GM08714 (cell line): ENCODE measurements around the gene OR4E2.
"Not testable (repeated sequence)": the region's sequence is repeated elsewhere in the genome, so short reads cannot be mapped to it uniquely, and the experiment has no call there.

Experiments
- H3K4me3 ChIP-seq: fragments of 200-500 bp; sonication (Bioruptor generic); 2 replicates; pipeline ENCODE4 v1.5.1; 2014; ENCODE audit warnings: mild to moderate bottlenecking, low read length, inconsistent platforms
- ZNF274 ChIP-seq: IDR thresholded peaks from 2 replicates; pipeline ENCODE4 v1.6.1; 2012; ENCODE audit warnings: mild to moderate bottlenecking, low read depth, low read length

Gene OR4E2

DNA sequence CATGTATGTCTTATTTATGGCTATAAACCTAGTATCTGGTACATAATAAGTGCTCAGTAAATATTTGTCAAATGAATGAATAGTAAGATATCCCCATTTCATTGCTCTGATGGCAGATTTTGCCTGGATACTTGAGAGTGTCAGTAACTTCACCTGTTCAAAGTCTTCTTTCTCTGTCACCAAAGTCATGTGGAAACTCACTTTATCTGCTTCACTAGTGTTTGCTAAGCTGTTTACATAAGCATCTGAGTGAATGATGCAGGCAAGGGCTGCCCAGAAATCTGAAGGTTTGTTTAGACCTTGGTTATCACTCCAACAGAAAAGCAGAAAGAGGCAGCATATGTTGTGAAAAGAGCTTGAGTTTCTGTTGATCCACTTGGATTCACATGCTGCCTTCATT lies 15.6 kb downstream of the OR4E2 start:
- no peak overlapping the region for H3K4me3 ChIP-seq
- no peak for TF ChIP-seq ZNF274

DNA sequence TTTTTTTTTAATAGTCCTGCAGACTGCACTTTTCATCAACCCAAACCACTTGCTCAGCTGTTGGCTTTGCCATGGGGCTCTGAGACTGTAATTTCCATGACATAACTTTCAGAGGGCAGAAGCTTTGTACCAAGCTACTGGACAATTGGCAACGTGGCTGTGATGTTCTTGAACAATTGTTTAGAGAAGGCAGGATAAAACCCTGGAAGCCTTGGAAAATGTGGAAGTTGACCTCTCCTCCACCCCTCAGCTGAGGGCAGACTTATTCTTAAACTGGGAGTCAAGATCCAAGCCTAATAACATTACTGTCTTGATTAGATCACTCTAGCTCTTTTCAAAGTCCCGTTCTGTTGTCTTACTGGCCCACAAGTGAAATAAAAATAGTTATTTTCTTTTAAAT lies 17.7 kb downstream of the OR4E2 start:
- TF ChIP-seq ZNF274: no peak
- no peak overlapping the region for H3K4me3 ChIP-seq

DNA sequence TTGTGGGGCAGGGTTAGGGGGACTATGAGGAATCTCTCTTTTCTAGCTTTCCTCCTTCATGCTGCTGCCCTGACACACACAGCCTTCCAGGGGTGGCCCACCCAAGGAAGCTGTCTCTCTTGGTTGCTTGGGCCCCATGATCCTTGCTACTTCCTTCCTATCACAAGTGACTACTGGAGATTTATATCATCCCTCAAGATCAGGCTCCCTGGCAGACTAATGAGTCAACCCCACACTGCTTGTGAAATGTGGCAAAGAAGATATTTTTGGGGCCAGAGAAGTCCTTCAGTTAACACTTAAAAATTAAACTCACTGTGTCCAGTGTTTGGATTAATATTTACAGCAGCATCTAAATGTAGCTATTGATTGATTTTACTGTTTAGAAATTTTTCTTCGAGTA lies 18.5 kb downstream of the OR4E2 start:
- no peak for TF ChIP-seq ZNF274

DNA sequence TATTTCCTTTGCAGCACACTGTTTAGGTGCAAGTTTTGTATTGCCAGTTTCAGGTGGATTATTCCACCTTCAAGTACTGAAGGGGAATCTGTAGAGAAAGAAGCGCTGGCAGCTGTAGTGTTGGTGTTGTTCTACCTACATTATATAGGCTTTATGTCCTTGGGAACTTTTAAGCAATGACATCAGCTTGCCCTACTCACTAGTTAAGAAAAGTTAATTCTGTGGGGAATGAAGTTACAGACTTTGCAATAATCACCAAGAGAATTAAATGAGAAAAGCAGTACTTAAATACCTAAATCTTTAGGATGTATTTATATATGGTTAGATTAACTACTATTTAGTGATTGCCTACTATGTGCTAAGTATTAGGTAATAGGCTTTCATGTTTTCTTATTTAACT lies 20.1 kb downstream of the OR4E2 start, which contains the start of gene OR4E1:
OR4E1 (minus strand) TSS at position 101 of the 400 bp plus-strand sequence. CDS start 2,883 bp downstream, outside the sequence.
- TF ChIP-seq ZNF274: no peak
- no peak within 1 kb of the TSS for H3K4me3 ChIP-seq

More for the DNA sequence above, 18.5 kb downstream of the OR4E2 start:
- no peak overlapping the region for H3K4me3 ChIP-seq

DNA sequence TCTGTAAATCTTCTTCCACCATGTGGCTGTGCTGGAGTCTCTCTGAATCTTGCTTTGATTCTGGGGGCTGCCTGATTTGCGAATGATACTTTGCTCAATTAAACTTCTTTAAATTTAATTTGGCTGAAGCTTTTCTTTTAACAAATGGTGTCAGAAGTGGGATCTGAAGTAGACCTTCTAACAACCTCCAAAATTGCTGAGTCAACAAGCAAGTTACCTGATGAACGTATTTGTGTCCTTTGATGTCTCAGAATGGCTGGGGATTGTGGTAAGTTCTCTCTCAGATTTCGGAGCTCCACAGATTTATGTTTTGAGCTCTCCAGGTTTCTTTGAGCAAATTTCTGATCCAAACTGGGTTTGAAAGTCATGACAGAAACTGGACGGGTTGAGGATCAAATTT lies 21.9 kb downstream of the OR4E2 start:
- no peak for TF ChIP-seq ZNF274
- H3K4me3 ChIP-seq: no peak overlapping the region

- no peak overlapping the region for H3K4me3 ChIP-seq
- TF ChIP-seq ZNF274: no peak
Observed at GRCh38 chr14:21680072-21680471, 26.4 kb downstream of the OR4E2 start.

DNA sequence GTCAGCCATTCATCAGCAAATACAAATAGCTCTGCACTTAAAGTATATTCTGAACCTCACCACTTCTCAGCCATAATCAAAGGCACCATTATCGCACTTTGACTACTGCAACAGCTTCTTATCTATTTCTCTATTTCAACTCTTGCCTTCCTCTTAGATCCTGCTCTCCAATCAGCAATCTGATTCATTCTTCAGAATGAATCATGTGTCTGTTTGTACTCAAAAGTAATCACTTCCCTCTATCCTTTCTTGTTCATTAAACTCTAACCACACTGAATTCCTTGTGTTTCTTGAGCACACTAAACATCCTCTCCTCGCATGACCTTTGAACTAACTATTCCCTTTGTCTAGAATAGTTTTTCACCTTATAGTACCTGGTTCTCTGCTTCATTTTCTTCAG lies 32.8 kb downstream of the OR4E2 start:
- H3K4me3 ChIP-seq: no peak overlapping the region
- TF ChIP-seq ZNF274: no peak

DNA sequence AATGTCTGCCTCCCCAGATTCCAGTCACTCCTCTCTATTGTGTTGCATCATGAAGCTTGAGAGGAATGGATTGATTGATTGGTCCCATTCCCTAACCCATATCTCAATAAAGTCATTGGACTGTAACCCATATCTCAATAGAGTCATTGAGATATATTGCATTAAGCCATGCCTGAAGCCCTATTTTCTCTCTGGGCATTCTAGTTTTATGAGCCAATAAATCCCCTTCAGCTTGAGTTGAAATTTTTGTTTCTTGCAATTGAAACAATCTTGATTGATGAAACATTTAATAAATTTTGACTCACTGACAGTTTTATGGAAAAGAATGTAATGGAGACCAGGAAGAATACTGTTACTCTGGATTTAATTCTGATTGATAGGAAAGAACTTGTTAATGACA lies 40.8 kb downstream of the OR4E2 start:
- no peak for TF ChIP-seq ZNF274
- H3K4me3 ChIP-seq: no peak overlapping the region

DNA sequence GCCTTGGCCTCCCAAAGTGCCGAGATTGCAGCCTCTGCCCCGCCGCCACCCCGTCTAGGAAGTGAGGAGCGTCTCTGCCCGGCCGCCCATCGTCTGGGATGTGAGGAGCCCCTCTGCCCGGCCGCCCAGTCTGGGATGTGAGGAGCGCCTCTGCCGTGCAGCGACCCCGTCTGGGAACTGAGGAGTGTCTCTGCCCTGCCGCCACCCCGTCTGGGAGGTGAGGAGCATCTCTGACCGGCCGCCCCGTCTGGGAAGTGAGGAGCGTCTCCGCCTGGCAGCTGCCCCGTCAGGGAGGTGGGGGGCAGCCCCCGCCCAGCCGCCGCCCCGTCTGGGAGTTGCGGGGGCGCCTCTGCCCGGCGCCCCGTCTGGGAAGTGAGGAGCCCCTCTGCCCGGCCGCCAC lies 44.0 kb downstream of the OR4E2 start:
- H3K4me3 ChIP-seq: not testable (repeated sequence)

DNA sequence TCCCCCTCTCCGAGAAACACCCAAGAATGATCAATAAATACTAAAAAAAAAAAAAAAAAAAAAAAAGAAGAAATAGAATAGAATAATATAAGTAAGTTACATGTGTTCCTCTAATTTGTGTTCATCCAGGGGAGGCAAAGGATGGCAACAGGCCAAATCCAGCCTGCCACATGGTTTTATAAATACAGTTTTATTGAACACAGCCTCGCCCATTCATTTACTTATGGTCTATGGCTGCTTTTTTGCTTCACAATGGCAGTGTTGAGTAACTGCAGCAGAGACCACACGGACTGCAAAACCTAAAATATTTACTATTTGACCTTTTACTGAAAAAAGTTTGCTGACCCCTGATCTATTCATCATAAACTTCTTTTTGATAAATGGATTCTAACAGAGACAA lies 44.9 kb downstream of the OR4E2 start:
- H3K4me3 ChIP-seq: not testable (repeated sequence)

DNA sequence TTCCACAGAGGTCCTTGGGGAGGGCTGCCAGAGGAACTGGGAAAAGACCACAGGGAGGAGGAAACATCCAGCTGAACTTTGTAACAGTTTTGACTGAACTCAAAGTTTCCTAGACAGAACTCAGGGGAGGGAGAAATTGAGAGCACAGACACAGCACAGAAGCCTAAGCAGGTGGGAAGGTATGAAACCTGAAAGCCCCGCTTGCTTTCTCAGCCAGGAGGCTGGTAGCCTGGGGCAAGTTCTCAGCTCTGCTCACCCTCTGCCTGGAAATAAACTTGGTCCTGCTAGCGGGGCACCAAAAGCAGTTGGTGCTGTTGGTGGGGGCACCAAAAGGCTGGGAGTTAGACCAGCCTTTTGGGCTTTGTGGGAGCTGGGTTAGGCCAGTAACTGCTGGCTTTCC lies 45.9 kb downstream of the OR4E2 start:
- H3K4me3 ChIP-seq: no peak overlapping the region
- TF ChIP-seq ZNF274: no peak

DNA sequence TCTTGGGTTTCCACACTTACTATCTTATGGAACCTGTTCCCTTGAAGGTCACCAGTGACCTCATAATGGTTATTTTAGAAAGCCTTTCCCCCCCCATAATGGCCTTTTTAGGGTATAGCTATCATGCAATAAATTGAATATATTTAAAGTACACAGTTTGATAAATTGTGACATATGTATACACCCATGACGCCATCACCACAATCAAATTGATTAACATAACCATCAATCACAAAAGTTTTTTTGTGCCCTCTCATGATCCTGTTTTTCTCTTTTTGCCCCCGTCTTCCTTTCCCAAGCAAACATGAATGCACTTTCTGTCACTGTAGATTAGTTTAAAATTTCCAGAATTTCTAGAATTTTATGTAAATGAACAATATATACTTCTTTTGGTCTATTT lies 48.7 kb downstream of the OR4E2 start:
- TF ChIP-seq ZNF274: no peak

GRCh38 chr14:21703357-21704326 lies 50.0 kb downstream of the OR4E2 start:
- H3K4me3 ChIP-seq: no peak overlapping the region
- no peak for TF ChIP-seq ZNF274

More for the DNA sequence above, 48.7 kb downstream of the OR4E2 start:
- H3K4me3 ChIP-seq: no peak overlapping the region

DNA sequence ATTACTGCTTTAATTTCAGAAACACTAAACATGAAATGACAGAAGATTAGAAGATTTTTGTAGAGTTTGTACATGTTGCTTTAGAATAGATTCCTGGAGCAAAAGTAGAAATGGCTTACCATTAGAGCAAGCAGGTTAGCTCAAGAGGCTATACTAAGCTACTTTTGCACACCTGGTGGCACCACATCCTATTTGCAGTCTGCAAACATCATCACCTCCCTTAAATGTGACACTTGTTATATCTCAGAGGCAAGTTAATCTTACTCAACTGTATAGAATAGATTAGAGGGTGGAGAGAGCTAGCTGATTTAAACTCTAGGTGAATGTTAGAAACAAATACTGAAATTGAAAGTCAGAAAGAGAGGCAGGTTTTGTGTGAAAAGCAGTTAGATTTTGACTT lies 50.7 kb downstream of the OR4E2 start:
- TF ChIP-seq ZNF274: no peak
- no peak overlapping the region for H3K4me3 ChIP-seq

DNA sequence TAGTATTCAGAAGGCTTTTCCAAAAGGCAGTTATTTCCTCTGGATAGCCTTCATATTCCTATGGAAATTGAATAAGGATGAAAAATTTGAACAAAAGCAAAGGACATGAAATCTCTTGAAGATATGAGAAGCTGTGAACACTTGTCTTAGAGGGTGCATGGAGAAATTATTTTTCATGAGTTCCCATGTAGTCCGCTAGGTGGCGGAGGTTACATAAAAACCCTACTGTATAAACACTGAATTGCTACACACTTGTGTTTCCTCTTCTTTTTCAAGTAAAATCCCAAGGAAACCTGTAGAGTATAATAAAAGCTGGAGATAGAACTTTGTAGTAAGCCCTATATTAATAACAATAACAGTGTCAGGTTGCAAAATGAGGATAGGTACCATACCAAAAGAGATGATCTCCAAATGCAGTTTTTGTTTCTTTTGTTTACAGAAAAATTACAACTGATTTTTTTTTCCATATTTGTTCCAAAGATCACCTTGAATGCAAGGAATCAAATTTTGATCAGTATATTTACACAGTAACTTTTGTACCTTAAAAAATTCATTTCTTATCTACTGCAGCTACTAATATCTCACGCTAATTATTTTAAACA lies 57.8 kb downstream of the OR4E2 start:
- H3K4me3 ChIP-seq: no peak overlapping the region
- TF ChIP-seq ZNF274: no peak
